ENCODE measurements around the gene CMYA5.
A peak's percentile ranks its signal among the peaks of the same experiment; 100 is the strongest.
"Not testable (repeated sequence)": the region's sequence is repeated elsewhere in the genome, so short reads cannot be mapped to it uniquely, and the experiment has no call there.

CMYA5 gene

DNA sequence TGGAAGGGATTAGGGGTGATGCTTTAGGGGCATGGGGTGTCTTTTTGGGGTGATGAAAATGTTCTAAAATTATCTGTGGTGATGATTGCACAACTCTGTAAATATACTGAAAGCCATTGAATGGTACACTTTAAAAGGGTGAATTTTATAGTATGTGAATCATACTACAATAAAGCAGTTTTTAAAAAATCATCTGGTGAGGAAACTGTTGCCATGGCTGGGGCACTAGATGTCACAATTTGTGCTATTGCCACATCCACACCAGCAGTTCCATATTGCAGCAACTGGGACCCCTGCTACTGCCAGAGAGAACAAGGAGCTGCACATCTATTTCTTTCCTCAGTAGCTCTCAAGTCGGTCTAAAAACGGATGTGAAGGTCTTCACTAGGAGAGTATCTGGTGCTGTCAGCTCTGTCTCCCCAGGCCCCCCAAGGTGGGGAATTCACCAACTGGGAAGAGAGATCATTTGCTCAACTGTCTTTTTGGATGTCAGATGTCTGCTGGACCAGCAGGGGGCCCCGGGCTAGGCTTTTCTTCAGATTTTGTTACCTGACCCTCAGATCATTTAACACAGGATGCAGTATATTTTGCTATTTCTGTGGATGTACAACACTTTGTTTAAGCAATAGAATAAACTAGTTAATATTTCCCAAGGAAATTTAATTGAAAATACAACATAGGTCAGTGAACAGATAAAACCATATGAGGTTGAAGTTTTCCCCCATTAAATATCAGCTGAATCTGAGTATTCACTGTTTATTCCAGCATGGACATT is 13.2 kb downstream of the CMYA5 start:
- DNase-seq (ENCODE audit: low spot score): peak; percentile 32

DNA sequence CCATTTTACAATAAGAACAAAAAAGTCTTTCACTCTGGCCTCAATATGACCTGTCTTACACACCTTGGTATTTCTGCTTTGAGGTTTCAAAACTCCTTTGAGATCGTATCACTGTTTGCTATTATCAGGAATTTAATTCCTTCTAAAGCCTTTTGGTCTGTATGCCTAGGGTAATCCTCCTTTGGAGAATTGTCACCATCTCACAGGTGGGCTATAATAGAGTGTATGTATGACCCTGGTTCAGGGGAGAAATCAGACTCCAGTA is 13.7 kb downstream of the CMYA5 start:
- DNase-seq (ENCODE audit: low spot score): no peak

DNA sequence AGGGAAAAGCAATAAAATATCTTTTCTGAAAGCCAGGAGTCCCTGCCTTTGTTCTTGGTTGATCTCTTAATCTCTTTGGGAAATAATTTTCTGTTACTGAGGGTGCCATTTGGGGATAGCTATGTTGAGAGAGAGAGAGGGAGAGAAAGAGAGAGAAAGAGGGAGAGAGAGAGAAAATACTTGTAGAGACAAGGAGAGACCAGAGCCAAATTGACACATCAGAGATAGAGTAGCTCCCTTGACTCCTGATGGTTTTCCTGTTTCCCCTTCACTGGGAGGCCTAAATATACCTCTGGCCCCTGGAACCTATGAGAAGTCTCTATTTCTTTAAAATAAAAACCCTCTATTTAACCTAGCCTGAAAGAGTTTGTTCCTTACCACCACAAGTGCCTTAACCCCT is 14.9 kb downstream of the CMYA5 start:
- no peak for DNase-seq (ENCODE audit: low spot score)

DNA sequence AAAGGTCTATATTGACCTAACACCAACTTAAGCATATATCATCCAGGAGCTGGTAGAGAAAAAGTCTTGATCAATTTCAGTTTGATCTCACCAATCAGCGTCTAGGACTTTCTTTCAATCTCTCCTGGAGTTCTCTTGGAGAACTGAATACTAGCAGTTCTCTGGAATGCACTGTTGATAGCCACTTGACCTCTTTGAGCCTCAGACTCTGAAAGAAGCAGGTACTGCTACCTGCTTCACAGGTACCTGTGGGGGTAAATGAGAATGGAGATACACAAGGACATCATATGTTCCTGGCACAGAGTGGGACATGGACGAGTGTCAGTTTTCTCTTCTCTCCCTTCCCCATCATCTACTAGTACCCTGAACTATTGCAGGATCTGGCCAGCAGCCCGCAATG is 16.0 kb downstream of the CMYA5 start:
- DNase-seq (ENCODE audit: low spot score): no peak

DNA sequence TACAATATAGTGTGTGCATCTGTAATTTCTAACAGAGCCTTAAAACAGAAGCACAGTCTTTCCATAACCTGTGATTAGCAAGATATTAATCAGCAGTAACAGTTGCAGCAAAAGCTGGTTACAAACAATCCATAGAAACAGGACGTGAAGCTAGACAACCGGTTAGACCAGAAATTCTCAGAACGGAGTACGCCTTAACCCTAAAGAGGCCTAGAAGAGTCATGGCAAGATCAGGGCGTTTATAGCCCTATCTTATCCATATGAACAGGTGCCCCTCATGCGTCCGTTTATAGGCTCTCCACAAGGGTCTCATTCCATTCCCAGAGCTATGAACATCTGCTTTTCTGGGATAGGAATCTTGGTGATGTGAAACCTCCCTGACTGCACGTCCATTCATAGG is 16.7 kb downstream of the CMYA5 start:
- not testable (repeated sequence) for DNase-seq (ENCODE audit: low spot score)

DNA sequence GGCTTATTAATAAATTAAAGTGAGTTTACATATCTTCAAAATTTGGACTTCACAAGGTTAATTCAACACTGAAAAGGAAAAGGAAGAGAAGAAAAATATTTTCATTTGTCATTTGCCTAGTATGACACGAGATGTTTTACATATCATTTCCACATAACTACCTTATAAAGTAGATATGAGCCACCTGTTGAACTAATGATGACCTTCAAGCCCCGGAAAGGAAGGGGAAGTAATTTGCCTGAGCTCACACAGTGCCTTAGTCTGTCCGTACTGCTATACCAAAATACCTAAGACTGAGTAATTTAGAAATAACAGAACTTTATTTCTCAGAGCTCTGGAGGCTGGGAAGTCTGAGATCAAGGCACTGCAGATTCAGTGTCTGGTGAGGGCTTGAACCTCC is 17.9 kb downstream of the CMYA5 start:
- no peak for DNase-seq (ENCODE audit: low spot score)

DNA sequence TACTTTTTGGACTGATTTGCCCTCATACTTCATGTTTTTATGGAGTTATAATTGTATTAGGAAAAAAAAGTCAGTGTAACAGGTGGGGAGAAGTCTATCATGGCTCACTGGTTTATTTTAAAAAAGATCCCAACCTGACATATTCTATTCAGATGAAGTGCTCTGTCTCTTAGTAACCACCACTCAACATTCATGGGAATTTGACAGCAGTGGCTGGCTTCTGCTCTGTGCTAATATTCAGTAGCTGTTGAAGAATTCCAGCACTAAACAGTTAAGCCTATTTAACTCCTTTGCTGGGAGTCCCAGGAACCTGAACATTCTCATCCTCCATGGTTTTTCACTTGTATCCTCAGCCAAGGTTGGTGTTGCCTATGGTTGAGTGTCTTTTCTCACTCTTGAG is 23.1 kb downstream of the CMYA5 start:
- no peak for DNase-seq (ENCODE audit: low spot score)

DNA sequence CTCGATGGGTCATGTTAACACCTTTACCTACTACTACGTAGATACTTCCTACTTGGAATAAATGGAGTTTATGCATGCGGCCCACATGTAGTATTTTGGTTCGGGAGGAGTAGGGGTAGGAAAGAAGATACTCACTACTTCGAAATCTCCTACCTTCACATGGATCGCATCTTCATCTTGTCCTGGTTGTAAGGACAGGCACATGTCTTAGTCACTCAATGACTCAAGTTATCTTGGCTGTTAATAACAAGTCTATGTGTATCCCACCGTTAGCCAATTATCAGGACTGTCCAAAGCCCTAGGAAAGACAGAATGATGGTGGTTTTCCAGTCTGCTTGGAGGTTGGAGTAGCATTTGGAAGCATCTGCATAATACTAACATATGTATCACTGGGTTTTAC is 24.1 kb downstream of the CMYA5 start:
- DNase-seq (ENCODE audit: low spot score): no peak

DNA sequence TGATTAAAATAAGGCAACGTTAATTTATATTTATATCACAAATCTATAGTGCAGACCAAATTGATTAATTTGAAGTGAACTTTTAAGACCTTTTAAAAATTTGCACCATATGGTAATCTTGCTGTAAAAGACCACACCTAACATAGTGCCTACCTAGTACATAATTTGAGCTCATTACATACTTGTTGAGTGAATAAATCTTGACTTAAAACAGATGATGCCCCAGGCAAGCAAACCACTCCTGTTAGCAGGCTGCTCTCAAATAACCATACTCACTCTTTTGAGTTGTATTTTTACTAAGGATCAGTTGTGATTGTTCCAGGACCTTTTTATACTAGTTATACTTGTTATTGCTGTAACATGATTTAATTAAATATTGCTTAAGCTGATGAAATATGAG is 27.2 kb downstream of the CMYA5 start:
- DNase-seq (ENCODE audit: low spot score): no peak

DNA sequence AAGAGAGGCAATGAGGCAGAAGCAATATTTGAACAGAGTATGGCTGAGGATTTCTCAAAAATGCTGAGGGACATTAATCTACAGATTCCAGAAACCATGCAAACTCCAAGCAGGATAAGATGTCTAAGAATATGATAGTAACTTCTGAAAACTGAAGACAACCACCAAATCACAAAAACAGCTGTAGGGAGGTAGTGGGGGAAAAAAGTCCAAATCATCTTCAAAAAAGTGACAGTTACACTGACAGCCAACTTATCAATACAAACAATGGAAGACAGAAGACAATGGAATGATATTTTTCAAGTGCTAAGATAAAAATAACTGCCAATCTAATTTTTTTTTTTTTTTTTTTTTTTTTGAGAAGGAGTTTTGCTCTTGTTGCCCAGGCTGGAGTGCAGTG is 30.5 kb downstream of the CMYA5 start:
- no peak for DNase-seq (ENCODE audit: low spot score)

DNA sequence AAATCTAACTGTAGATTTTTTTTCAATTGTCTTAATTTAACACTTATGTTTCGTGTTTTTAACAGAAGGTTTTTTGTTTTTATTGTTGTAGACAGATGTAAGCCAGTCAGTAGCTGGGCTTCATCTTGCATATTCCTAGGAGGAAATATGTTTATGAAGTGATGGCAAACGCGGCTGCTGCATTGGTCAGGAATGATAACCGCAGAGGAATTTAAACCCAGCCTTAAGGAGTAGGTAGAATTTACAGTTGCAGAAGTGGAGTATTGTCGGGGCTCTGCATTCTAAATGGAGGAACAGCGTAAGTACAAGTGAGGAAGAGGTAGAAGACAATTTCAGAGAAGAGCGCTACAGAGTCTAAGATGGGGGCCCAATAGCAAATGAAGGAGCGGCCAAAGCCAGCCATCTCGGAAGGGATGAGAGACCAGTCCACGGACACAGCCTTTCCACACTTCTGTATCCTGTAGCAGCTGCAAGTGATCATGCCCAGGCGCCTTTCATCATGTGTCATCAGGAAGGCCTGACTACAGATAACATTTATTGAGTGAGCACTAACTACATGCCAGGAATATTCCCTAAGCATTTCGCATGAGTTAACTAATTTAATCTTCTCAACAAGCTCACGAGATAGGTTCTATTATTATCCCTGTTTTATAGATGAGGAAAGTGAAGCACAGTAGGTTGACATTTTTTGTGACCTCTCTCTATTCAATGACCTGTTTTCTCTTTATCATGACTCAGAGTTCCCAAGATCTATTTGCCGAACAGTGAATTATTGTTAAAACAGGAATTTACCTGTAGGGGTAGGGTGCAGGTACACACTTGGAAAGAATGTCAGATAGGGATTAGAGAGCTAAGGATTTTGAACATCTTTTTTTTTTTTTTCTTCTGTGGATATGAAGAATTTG is 38.1 kb downstream of the CMYA5 start:
- DNase-seq (ENCODE audit: low spot score): no peak

DNA sequence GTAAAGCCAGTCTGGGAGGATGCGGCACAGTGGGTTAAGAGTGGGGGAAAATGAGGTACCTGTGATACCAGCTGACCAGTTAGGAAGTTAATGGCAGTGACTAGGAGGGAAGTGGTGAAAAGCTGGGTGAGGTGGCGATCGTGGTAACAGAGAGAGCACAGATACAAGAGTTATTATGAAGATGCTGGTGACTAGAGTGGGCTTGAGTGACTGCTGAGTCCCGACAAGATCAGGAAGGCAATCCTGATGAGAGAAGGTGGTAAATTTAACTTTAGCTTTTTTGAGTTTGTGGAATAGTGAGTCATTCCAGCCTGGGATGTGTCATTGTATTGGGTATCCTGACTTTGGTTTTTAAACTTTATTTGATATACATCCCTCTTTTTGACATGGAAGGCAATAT is 38.8 kb downstream of the CMYA5 start:
- peak; percentile 8 for DNase-seq (ENCODE audit: low spot score)

DNA sequence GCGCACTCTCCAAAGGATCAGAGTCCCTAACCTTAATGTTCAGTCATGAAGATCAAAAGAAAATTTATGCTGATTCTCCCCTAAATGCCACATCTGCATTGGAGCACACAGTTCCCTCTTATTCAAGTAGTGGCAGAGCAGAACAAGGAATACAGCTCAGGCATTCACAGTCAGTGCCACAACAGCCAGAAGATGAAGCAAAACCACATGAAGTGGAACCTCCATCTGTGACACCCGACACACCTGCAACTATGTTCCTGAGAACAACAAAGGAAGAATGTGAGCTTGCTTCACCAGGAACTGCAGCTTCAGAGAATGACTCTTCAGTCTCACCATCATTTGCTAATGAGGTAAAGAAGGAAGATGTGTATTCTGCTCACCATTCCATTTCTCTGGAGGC is 40.0 kb downstream of the CMYA5 start:
- DNase-seq (ENCODE audit: low spot score): no peak

DNA sequence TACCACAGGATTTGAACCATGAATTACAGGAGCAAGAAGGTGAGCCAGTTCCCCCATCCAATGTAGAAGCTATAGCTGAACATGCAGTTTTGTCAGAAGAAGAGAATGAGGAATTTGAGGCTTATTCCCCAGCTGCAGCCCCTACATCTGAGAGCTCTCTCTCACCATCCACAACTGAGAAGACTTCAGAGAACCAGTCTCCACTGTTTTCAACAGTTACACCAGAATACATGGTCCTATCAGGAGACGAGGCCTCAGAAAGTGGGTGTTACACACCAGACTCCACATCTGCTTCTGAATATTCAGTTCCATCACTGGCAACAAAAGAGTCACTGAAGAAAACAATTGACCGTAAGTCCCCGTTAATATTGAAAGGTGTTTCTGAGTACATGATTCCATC is 40.9 kb downstream of the CMYA5 start:
- no peak for DNase-seq (ENCODE audit: low spot score)

DNA sequence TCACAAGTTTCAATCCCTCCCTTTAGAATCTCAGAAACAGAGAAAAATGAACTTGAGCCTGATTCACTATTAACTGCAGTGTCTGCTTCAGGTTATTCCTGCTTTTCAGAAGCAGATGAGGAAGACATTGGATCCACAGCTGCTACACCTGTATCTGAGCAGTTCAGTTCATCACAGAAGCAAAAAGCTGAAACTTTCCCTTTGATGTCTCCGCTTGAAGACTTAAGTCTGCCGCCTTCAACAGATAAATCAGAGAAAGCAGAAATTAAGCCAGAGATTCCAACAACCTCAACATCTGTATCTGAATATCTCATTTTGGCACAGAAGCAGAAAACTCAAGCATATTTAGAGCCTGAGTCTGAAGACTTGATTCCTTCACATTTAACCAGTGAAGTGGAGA is 42.1 kb downstream of the CMYA5 start:
- DNase-seq (ENCODE audit: low spot score): no peak

DNA sequence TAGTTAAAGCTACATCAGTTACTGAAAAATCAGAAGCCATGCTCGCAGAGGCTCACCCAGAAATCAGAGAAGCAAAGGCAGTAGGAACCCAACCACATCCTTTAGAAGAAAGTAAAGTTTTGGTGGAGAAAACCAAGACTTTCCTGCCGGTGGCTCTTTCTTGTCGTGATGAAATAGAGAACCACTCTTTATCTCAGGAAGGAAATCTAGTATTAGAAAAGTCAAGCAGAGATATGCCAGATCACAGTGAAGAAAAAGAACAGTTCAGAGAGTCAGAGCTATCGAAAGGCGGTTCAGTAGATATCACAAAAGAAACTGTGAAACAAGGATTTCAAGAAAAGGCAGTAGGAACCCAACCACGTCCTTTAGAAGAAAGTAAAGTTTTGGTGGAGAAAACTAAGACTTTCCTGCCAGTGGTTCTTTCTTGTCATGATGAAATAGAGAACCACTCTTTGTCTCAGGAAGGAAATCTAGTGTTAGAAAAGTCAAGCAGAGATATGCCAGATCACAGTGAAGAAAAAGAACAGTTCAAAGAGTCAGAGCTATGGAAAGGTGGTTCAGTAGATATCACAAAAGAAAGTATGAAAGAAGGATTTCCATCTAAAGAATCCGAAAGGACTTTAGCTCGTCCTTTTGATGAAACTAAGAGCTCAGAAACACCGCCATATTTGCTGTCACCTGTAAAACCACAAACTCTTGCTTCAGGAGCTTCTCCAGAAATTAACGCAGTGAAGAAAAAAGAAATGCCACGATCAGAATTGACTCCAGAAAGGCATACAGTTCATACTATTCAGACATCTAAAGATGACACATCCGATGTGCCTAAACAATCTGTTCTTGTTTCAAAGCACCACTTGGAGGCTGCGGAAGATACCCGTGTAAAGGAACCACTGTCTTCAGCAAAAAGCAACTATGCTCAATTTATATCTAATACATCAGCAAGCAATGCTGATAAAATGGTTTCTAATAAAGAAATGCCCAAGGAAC is 47.2 kb downstream of the CMYA5 start:
- DNase-seq (ENCODE audit: low spot score): no peak

DNA sequence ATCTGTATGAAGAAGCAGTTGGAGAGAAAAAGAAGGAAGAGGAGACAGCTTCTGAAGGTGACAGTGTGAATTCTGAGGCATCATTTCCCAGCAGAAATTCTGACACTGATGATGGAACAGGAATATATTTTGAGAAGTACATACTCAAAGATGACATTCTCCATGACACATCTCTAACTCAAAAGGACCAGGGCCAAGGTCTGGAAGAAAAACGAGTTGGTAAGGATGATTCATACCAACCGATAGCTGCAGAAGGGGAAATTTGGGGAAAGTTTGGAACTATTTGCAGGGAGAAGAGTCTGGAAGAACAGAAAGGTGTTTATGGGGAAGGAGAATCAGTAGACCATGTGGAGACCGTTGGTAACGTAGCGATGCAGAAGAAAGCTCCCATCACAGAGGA is 48.7 kb downstream of the CMYA5 start:
- no peak for DNase-seq (ENCODE audit: low spot score)

DNA sequence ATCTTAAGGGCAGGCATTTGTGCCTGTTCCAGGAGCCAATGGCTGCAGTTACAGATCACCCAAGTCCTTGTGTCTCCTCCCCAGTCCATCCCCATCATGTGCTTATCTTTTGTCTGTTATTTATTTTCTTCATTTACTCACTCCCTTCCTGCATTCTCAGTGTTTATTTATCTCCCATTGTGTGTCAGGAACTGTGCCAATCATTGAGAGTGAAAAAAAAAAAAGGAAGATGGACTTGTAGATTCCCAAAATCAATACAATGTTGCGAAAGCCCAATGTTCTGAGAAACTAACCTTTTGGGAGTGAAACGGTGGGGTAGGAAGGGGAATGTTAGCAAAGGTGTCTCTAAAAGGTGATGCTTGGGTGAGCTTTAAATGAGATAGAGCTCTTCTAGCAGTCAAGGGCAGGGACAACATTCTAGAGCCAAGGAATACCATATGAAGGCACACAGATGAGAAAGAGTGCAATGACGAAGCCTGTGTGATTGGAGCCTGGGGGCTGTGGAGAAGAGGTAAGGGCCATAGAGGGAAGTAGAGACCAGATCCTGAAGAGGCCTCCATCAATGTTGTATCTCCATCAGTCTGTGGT is 53.0 kb downstream of the CMYA5 start:
- DNase-seq (ENCODE audit: low spot score): no peak

DNA sequence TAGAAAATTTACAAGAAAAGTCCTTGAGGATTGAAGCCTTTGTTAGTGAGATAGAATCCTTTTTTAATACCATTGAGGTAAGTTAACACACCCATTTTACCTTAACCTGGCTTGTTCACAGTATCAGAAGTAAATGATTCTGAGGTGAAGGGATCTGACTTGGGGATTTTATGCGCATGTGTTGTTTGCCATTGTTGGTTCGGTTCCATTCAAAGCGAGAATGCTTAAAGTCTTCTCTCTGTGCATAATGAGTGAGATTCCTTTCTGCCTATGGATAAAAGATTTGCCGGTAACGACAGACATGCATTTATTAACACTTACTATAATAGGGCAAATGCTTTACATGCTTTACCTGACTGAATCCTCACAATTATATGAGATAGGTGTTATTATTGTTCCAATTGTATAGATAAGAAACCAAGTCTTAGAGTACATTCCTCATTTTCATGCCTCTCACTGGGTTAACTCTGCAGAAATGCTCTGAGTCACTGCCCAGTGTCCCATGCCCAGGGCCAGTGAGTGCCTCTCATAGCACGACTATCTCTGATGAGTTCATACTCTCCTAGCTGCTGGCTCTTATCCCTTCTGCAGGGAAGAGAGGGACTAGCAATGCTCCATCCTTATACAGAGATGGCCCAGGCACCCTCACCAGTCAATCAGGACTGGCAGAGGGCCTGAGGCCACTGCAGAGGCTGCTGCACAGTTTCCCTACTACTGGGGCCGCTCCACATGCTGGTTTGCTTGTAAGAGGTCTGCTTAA is 54.4 kb downstream of the CMYA5 start:
- no peak for DNase-seq (ENCODE audit: low spot score)

DNA sequence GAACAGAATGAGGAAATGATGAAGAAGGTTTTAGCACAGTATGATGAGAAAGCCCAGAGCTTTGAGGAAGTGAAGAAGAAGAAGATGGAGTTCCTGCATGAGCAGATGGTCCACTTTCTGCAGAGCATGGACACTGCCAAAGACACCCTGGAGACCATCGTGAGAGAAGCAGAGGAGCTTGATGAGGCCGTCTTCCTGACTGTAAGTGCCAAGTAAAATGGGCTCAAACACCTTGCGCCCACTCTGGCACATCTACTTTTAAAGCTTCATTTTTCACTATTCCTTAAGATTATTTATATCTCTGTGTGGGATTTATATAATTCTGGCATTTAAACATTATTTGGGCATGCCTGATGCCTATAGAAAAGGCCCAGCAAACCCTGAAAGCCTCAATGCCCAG is 55.6 kb downstream of the CMYA5 start:
- no peak for DNase-seq (ENCODE audit: low spot score)
